NCI-H2196 (cell line): ENCODE results near the gene PAX1.

Experiments used
- DNase-seq: peaks from one replicate; lab custom pipeline; 2025; ENCODE audit not compliant: unreplicated experiment; lab: John Stamatoyannopoulos, UW

The PAX1 gene

GRCh38 chr20:21705575-21706260, at the start of gene PAX1:
Gene PAX1, plus strand, starts transcription at chr20:21705664. Its CDS starts 49 bp downstream, at chr20:21705713.
- no peak for DNase-seq

- no peak for DNase-seq
Observed at GRCh38 chr20:21656308-21657067, 49.0 kb upstream of the PAX1 start.

- DNase-seq, result no peak
Observed at GRCh38 chr20:21661488-21662055, 43.9 kb upstream of the PAX1 start.

- DNase-seq, result no peak
Observed at GRCh38 chr20:21663465-21663864, 42.0 kb upstream of the PAX1 start.

- no peak for DNase-seq
Observed at GRCh38 chr20:21665687-21666446, 39.6 kb upstream of the PAX1 start.

GRCh38 chr20:21670126-21670525, 35.3 kb upstream of the PAX1 start:
- no peak for DNase-seq

- no peak for DNase-seq
Observed at GRCh38 chr20:21670981-21671380, 34.5 kb upstream of the PAX1 start.

GRCh38 chr20:21677261-21677660, 28.2 kb upstream of the PAX1 start:
- DNase-seq, result no peak

GRCh38 chr20:21677781-21678180, 27.7 kb upstream of the PAX1 start:
- no peak for DNase-seq

- no peak for DNase-seq
Observed at GRCh38 chr20:21681234-21681921, 24.1 kb upstream of the PAX1 start.

GRCh38 chr20:21681922-21682318, 23.5 kb upstream of the PAX1 start:
- no peak for DNase-seq

- DNase-seq, result peak; percentile 27
Observed at GRCh38 chr20:21682521-21682954, 22.9 kb upstream of the PAX1 start.

GRCh38 chr20:21684671-21685070, 20.8 kb upstream of the PAX1 start:
- no peak for DNase-seq

- DNase-seq, result no peak
Observed at GRCh38 chr20:21685981-21686380, 19.5 kb upstream of the PAX1 start.

GRCh38 chr20:21693322-21693721, 12.1 kb upstream of the PAX1 start:
- DNase-seq, result no peak

- DNase-seq, result no peak
Observed at GRCh38 chr20:21698494-21699215, 6.8 kb upstream of the PAX1 start.

- no peak for DNase-seq
Observed at GRCh38 chr20:21699216-21699508, 6.3 kb upstream of the PAX1 start.

GRCh38 chr20:21701171-21701876, 4.1 kb upstream of the PAX1 start:
- DNase-seq, result no peak

GRCh38 chr20:21702016-21702415, 3.4 kb upstream of the PAX1 start:
- DNase-seq, result no peak
